MG63 (cell line): ENCODE measurements around the gene NXN. TPM values are rescaled to one million over a fixed set of nuclear protein-coding genes. Genes with fewer than 3 reads are reported as not detected.
"Not testable (repeated sequence)": the region's sequence is repeated elsewhere in the genome, so short reads cannot be mapped to it uniquely, and the experiment has no call there.

Source experiments
- DNase-seq: peaks from one replicate; pipeline ENCODE4 v3.0.0-alpha.2; 2020
- H3K27me3 ChIP-seq: fragments of 250-450 bp; sonication (Bioruptor Pico); 2 replicates; pipeline ENCODE4 v1.5.1; 2020; ENCODE audit warnings: mild to moderate bottlenecking, moderate library complexity
- H3K36me3 ChIP-seq: fragments of 250-450 bp; sonication (Bioruptor Pico); 2 replicates; pipeline ENCODE4 v1.5.1; 2020; ENCODE audit warnings: mild to moderate bottlenecking, moderate library complexity
- H3K4me3 ChIP-seq: fragments of 250-450 bp; sonication (Bioruptor Pico); 2 replicates; pipeline ENCODE4 v1.5.1; 2020; ENCODE audit warnings: mild to moderate bottlenecking, moderate library complexity
- H3K9me3 ChIP-seq: fragments of 250-450 bp; sonication (Bioruptor Pico); 2 replicates; pipeline ENCODE4 v1.5.1; 2020; ENCODE audit warnings: mild to moderate bottlenecking, moderate library complexity
- total RNA-seq: library from RNA; depleted of rRNA; stranded (reverse); fragments of >200 nt; shearing (Covaris generic); gene quantifications from 2 replicates; pipeline ENCODE4 v1.2.3, GENCODE V29; 2014; ENCODE audit warnings: low replicate concordance; rRNA removed

NXN gene
- total RNA-seq, 1 experiment from 2014 or later: 100 TPM

- Histone ChIP-seq H3K36me3 (peaks cover 10% of the 10 kb centered on the region), H3K27me3 (no peaks in the 10 kb centered on the region), H3K9me3 (no peaks in the 10 kb centered on the region), H3K4me3 (peak overlapping the region; percentile 70)
- peak; percentile 41 for DNase-seq
These were observed 228.1 kb downstream of the NXN start for GRCh38 chr17:751269-752001.

DNA sequence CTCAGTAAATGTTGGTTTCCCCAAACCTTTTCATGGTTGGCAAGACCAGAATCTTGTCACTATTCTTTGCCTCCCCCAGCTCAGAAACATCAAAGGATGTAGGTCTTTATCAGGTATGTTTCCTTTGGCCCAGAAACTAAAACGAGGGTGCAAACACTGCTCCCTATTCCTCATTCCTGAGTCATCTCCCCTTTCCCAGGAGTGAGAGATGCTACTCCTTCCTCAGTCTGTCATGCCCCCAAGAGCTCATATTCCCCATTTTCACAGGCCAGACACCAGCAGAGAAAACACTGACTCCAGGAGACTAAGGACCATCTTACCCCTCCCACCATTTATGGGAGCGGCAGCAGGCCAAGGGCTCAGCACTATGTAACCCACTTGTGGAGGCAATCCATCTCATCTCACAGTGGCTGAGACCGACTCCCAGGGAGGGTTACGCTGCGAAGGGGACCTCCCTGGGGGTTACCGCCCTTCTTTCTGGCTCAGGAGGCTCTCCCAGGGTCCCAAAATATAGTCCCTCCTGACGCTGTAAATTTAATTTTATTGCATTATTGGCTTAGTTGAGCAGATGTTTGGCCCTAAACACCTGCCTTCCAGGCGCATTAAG is 229.0 kb downstream of the NXN start:
- Histone ChIP-seq H3K4me3 (peak overlapping the region; percentile 70), H3K27me3 (no peaks in the 10 kb centered on the region), H3K9me3 (no peaks in the 10 kb centered on the region), H3K36me3 (peaks cover 17% of the 10 kb centered on the region)
- no peak for DNase-seq

GRCh38 chr17:749359-749758 is 230.2 kb downstream of the NXN start:
- peaks cover 25% of the 10 kb centered on the region for H3K36me3 ChIP-seq
- DNase-seq, H3K4me3 ChIP-seq, H3K9me3 ChIP-seq, H3K27me3 ChIP-seq: not testable (repeated sequence)

Other genes with a start within 250 kb of the NXN start
- 5.7 and 6.7 TPM in 2 replicates for gene TLCD3A, start 247.2 kb downstream of the NXN start, total RNA-seq
- gene GEMIN4, start 227.5 kb downstream of the NXN start, total RNA-seq: 14.1 and 21.3 TPM in 2 replicates
- gene GLOD4, start 197.5 kb downstream of the NXN start, total RNA-seq: 25.9 and 27.7 TPM in 2 replicates
- 11.1 and 21.8 TPM in 2 replicates for gene MRM3, start 197.4 kb downstream of the NXN start, total RNA-seq
- 16.0 and 22.8 TPM in 2 replicates for gene TIMM22, start 17.4 kb upstream of the NXN start, total RNA-seq
- gene ABR, start 200.2 kb upstream of the NXN start, total RNA-seq: 7.3 and 24.0 TPM in 2 replicates